Type B pancreatic cell (in vitro differentiated cells): Measurements from ENCODE around the gene RASGEF1C. TPM values are rescaled to one million over a fixed set of nuclear protein-coding genes. Genes with fewer than 3 reads are reported as not detected.
A peak's percentile ranks its signal among the peaks of the same experiment; 100 is the strongest.

ENCODE experiments used
- DNase-seq: peaks from one replicate; pipeline ENCODE4 v3.0.0; 2021; ENCODE audit warnings: mixed read lengths; ENCODE audit not compliant: unreplicated experiment; ENCODE audit errors: extremely low spot score
- H3K27ac Mint-ChIP-seq: 2 replicates; pipeline ENCODE4 v1.8.0; 2021; ENCODE audit warnings: mild to moderate bottlenecking, mixed read lengths
- H3K27me3 Mint-ChIP-seq: 2 replicates; pipeline ENCODE4 v1.8.0; 2021; ENCODE audit warnings: mixed read lengths
- H3K36me3 Mint-ChIP-seq: 2 replicates; pipeline ENCODE4 v1.8.0; 2021; ENCODE audit warnings: mixed read lengths
- H3K4me1 Mint-ChIP-seq: one replicate; pipeline ENCODE4 v1.8.0; 2021; ENCODE audit warnings: mixed read lengths; ENCODE audit not compliant: unreplicated experiment
- H3K4me3 Mint-ChIP-seq: 2 replicates; pipeline ENCODE4 v1.8.0; 2021; ENCODE audit warnings: mild to moderate bottlenecking, mixed read lengths
- H3K9me3 Mint-ChIP-seq: 2 replicates; pipeline ENCODE4 v1.8.0; 2021; ENCODE audit warnings: mixed read lengths
- total RNA-seq: library from RNA; stranded (reverse); gene quantifications from 2 replicates; pipeline ENCODE4 v1.2.1, GENCODE V29; 2021; ENCODE audit warnings: low replicate concordance
- TF ChIP-seq, protein P1 (sequence below): fragments of 200-600 bp; sonication (generic); conservative IDR thresholded peaks from 2 replicates; pipeline ENCODE4 v1.5.0; 2021; ENCODE audit warnings: antibody characterized with exemption, mild to moderate bottlenecking

RASGEF1C gene
- total RNA-seq, 1 donor from 2014 or later, result 0.77 TPM

- Mint-ChIP-seq H3K27me3 (peaks cover 2% of the 10 kb centered on the region), H3K27ac (no peak overlapping the region), H3K36me3 (no peaks in the 10 kb centered on the region), H3K4me3 (no peak overlapping the region), H3K9me3 (no peaks in the 10 kb centered on the region), H3K4me1 (peaks cover 33% of the 10 kb centered on the region)
- no peak for DNase-seq
- TF ChIP-seq, protein P1, sequence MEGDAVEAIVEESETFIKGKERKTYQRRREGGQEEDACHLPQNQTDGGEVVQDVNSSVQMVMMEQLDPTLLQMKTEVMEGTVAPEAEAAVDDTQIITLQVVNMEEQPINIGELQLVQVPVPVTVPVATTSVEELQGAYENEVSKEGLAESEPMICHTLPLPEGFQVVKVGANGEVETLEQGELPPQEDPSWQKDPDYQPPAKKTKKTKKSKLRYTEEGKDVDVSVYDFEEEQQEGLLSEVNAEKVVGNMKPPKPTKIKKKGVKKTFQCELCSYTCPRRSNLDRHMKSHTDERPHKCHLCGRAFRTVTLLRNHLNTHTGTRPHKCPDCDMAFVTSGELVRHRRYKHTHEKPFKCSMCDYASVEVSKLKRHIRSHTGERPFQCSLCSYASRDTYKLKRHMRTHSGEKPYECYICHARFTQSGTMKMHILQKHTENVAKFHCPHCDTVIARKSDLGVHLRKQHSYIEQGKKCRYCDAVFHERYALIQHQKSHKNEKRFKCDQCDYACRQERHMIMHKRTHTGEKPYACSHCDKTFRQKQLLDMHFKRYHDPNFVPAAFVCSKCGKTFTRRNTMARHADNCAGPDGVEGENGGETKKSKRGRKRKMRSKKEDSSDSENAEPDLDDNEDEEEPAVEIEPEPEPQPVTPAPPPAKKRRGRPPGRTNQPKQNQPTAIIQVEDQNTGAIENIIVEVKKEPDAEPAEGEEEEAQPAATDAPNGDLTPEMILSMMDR, result no peak
These were observed 32.8 kb downstream of the RASGEF1C start for GRCh38 chr5:180176191-180176590.

DNA sequence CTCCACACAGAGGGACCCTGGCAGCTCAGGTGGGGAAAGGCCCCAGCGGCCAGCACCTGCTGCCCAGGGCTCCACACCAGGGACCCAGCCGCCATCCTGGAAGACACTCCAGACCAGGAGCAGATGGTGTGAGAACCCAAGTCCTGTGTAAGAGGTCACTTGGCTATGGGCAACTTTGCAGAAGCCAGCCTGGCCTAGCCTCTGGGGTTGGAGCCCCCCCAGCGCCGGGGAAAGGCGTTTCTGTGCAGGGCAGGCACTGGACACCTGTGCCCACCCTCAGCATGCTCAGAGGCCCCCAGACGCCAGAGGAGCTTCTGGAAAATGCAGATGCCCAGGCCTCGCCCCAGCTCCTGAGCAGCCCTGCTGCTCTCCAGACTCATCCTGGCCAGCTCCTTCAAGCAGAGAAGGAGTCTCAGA is 34.0 kb downstream of the RASGEF1C start:
- H3K27me3 Mint-ChIP-seq, result peaks cover 2% of the 10 kb centered on the region
- no peak overlapping the region for H3K4me3 Mint-ChIP-seq
- no peaks in the 10 kb centered on the region for H3K9me3 Mint-ChIP-seq
- no peak for DNase-seq
- H3K36me3 Mint-ChIP-seq, result no peaks in the 10 kb centered on the region
- peaks cover 29% of the 10 kb centered on the region for H3K4me1 Mint-ChIP-seq
- TF ChIP-seq, protein P1, result no peak
- no peak overlapping the region for H3K27ac Mint-ChIP-seq

DNA sequence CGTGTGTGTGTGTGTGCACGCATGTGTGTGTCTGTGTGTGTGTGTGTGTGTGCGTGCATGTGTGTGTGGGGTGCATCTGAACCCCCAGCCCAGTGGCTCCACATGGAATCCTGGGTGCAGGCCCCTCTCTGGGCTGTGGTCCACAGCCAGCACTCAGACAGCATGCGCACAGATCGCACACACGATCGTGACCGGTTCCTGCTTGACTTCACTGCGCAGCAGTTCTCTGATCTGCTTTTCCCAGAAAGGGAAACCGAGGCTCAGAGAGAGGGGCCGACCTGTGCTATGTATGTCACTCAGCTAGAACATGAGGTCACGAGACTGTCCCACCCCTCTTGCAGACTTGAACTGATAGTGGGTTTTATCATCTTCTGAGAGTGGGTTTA is 34.4 kb downstream of the RASGEF1C start:
- no peak for DNase-seq
- TF ChIP-seq, protein P1, result no peak
- Mint-ChIP-seq H3K4me1 (peaks cover 30% of the 10 kb centered on the region), H3K27me3 (peaks cover 2% of the 10 kb centered on the region), H3K9me3 (no peaks in the 10 kb centered on the region), H3K27ac (no peak overlapping the region), H3K36me3 (no peaks in the 10 kb centered on the region), H3K4me3 (no peak overlapping the region)

DNA sequence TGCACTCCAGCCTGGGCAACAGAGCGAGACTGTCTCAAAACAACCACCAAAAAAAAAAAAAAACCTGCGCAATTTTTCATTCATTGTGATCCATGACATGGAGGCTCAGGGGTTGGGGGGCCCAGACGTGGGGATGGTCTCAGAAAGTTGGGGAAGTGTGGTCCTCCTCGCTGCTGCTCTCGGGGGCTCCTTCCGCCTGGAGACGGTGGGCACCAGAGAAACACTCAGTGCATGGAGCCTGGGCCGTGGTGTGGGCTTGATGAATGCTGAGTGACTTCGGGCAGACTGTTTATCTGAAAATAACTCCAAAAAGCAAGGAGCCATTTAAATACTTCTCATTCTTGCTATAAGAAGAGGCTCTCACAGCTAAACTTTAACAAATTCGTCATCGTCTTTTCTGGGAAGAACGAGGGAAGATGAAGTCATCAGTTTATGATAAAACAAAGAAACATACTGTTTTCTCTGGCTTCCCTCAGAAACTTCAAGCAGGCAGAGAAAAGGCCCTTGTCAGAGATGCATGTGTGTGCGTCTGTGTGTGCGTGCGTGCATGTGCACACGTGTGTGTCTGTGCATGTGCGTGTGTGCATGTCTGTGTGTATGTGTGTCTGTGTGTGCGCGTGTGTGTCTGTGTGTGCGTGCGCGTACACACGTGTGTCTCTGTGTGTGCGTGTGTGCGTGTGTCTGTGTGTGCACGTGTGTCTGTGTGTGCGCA is 35.0 kb downstream of the RASGEF1C start:
- Mint-ChIP-seq H3K4me3 (no peak overlapping the region), H3K36me3 (no peaks in the 10 kb centered on the region), H3K4me1 (peaks cover 25% of the 10 kb centered on the region), H3K27ac (peak overlapping the region; percentile 62), H3K9me3 (no peaks in the 10 kb centered on the region), H3K27me3 (peaks cover 2% of the 10 kb centered on the region)
- TF ChIP-seq, protein P1, result no peak
- DNase-seq, result no peak

- H3K4me1 Mint-ChIP-seq, result peaks cover 19% of the 10 kb centered on the region
- no peaks in the 10 kb centered on the region for H3K9me3 Mint-ChIP-seq
- H3K27me3 Mint-ChIP-seq, result no peaks in the 10 kb centered on the region
- no peak for DNase-seq
- TF ChIP-seq, protein P1, result no peak
- H3K27ac Mint-ChIP-seq, result no peak overlapping the region
- no peaks in the 10 kb centered on the region for H3K36me3 Mint-ChIP-seq
- H3K4me3 Mint-ChIP-seq, result no peak overlapping the region
These were observed 35.8 kb downstream of the RASGEF1C start for GRCh38 chr5:180173198-180173544.
